K562 (cell line): ENCODE data around the gene ERF. TPM values are rescaled to one million over a fixed set of nuclear protein-coding genes. Genes with fewer than 3 reads are reported as not detected.

Source experiments
- ATAC-seq: fragments of 200-7000 bp; cut with Tn5 transposase; 3 replicates; pipeline ENCODE4 v1.9.1; 2020; ENCODE audit warnings: moderate library complexity
- BruUV-seq: library from RNA; stranded (reverse); fragments of 400-500 nt; replicated peaks from 2 replicates; lab custom pipeline; 2021; lab: Mats Ljungman, UMichigan
- CTCF ChIA-PET: fragments of 300-600 bp; formaldehyde crosslinking; extraction: SDS; loops from one replicate; lab custom pipeline; 2021; ENCODE audit warnings: low intra/inter-chr PET ratio; lab: Yijun Ruan, JAX
- POLR2A ChIA-PET: fragments of 300-600, 350-650 bp; sonication (Branson Sonifier 250); formaldehyde crosslinking; extraction: SDS; loops from one replicate; lab custom pipeline; 2021; ENCODE audit warnings: antibody characterized with exemption, inconsistent platforms; lab: Yijun Ruan, JAX
- DNase-seq, 4 experiments: peaks; one replicate each; pipeline versions ENCODE4 v3.0.0 to v3.0.0-alpha.2; 2011 to 2018; ENCODE audit warnings: low spot score in 3 of 4, mixed read lengths in 3 of 4; ENCODE audit errors: extremely low read depth in 1 of 4
- FAIRE-seq: peaks from 2 replicates; lab custom pipeline; 2011; peaks lifted over from hg19 to GRCh38; lab: Jason Lieb, UNC
- H2AFZ ChIP-seq: 2 replicates; pipeline ENCODE4 v1.6.0; 2011; ENCODE audit warnings: low read depth, low read length, control low read depth, inconsistent platforms
- H3K27ac ChIP-seq: fragments of 200-600 bp; 3 replicates; pipeline ENCODE4 v1.8.0; 2011; ENCODE audit warnings: low read depth, mild to moderate bottlenecking, control low read depth, inconsistent platforms, low read length, moderate library complexity, mixed read lengths; ENCODE audit errors: extremely low read depth
- H3K27me3 ChIP-seq, 2 experiments: fragments of 300-600 bp in 1 of 2; 2 replicates in 1 of 2; 3 replicates in 1 of 2; pipeline versions ENCODE4 v1.6.0 to v1.8.0; 2011; ENCODE audit warnings: inconsistent platforms in 2 of 2, low read length in 2 of 2, mild to moderate bottlenecking in 1 of 2, mixed read lengths in 1 of 2, moderate library complexity in 1 of 2; ENCODE audit not compliant: control insufficient read depth in 2 of 2, insufficient read depth in 2 of 2
- H3K36me3 ChIP-seq: fragments of 300-600 bp; 3 replicates; pipeline ENCODE4 v1.8.0; 2011; ENCODE audit warnings: mild to moderate bottlenecking, low read length, inconsistent platforms; ENCODE audit not compliant: control insufficient read depth, insufficient read depth
- H3K4me1 ChIP-seq, 2 experiments: fragments of 200-600 bp in 1 of 2; replicated peaks in 1 of 2; 2 replicates in 1 of 2; 3 replicates in 1 of 2; pipeline versions ENCODE4 v1.5.1 to v1.8.0; 2011; ENCODE audit warnings: inconsistent platforms in 2 of 2, low read length in 2 of 2, mild to moderate bottlenecking in 1 of 2, mixed read lengths in 1 of 2, moderate library complexity in 1 of 2; ENCODE audit not compliant: control insufficient read depth in 2 of 2, insufficient read depth in 2 of 2
- H3K4me2 ChIP-seq: 2 replicates; pipeline ENCODE4 v1.6.1; 2011; ENCODE audit warnings: low read length, control low read depth, inconsistent platforms, mixed read lengths; ENCODE audit not compliant: insufficient read depth
- H3K4me3 ChIP-seq: fragments of 200-600 bp; sonication (generic), shearing (Covaris generic); 2 replicates; pipeline ENCODE4 v1.5.1; 2016; ENCODE audit warnings: control low read depth, inconsistent platforms
- H3K79me2 ChIP-seq: fragments of 200-600 bp; 3 replicates; pipeline ENCODE4 v1.8.0; 2011; ENCODE audit warnings: low read length, inconsistent platforms; ENCODE audit not compliant: control insufficient read depth, insufficient read depth
- H3K9ac ChIP-seq, 2 experiments: 2 replicates each; pipeline versions ENCODE4 v1.6.0 to v1.6.1; 2011; ENCODE audit warnings: low read depth in 2 of 2, low read length in 2 of 2, control low read depth in 1 of 2, inconsistent platforms in 1 of 2, mild to moderate bottlenecking in 1 of 2, mixed read lengths in 1 of 2; ENCODE audit not compliant: insufficient read depth in 1 of 2
- H3K9me1 ChIP-seq: one replicate; pipeline ENCODE4 v1.6.0; 2011; ENCODE audit warnings: inconsistent platforms, mild to moderate bottlenecking, low read length, moderate library complexity; ENCODE audit not compliant: control insufficient read depth, insufficient read depth
- H3K9me3 ChIP-seq: replicated peaks from 2 replicates; pipeline ENCODE4 v1.5.1; 2011; ENCODE audit warnings: low read depth, low read length, inconsistent platforms; ENCODE audit not compliant: control insufficient read depth, insufficient read depth
- H4K20me1 ChIP-seq: replicated peaks from 2 replicates; pipeline ENCODE4 v1.6.1; 2011; ENCODE audit warnings: low read length, inconsistent platforms, mixed read lengths; ENCODE audit not compliant: control insufficient read depth, insufficient read depth
- FOXK2 ChIP-seq, 2 experiments: fragments of 450-650 bp; IDR thresholded peaks in 1 of 2; conservative IDR thresholded peaks in 1 of 2; 2 replicates each; pipeline ENCODE4 v1.6.1; 2016; ENCODE audit warnings: low read depth in 2 of 2, mild to moderate bottlenecking in 1 of 2
- GABPB2 ChIP-seq: fragments of 250-450 bp; sonication (Bioruptor Pico); conservative IDR thresholded peaks from 2 replicates; pipeline ENCODE4 v1.5.1; 2021; ENCODE audit warnings: mild to moderate bottlenecking
- MEF2D ChIP-seq: conservative IDR thresholded peaks from 2 replicates; pipeline ENCODE4 v1.6.1; 2016; ENCODE audit warnings: low read depth, missing genetic modification characterization, missing compliant biosample characterization
- PHB2 ChIP-seq: fragments of 450-650 bp; IDR thresholded peaks from 2 replicates; pipeline ENCODE4 v1.6.1; 2017; ENCODE audit warnings: low read depth
- PTBP1 ChIP-seq: fragments of 200-400 bp; formaldehyde crosslinking; IDR thresholded peaks from 2 replicates; pipeline ENCODE4 v1.6.1; 2017; ENCODE audit warnings: low read depth, low read length
- SAP30 ChIP-seq: fragments of 200-600 bp; sonication (generic); IDR thresholded peaks from 2 replicates; pipeline ENCODE4 v1.6.1; 2012; ENCODE audit warnings: borderline replicate concordance, low read depth, mild to moderate bottlenecking, moderate library complexity, low read length, control low read depth, inconsistent platforms; ENCODE audit not compliant: insufficient read depth, poor library complexity, severe bottlenecking
- SUPT5H ChIP-seq: fragments of 450-650 bp; IDR thresholded peaks from 2 replicates; pipeline ENCODE4 v1.6.1; 2016
- ZFP1 ChIP-seq: fragments of 450-650 bp; formaldehyde crosslinking; IDR thresholded peaks from 2 replicates; pipeline ENCODE4 v1.4.0; 2020; ENCODE audit warnings: mild to moderate bottlenecking, mixed read lengths
- ZKSCAN1 ChIP-seq: fragments of 150-350 bp; IDR thresholded peaks from 2 replicates; pipeline ENCODE4 v1.6.1; 2016; ENCODE audit warnings: low read depth, low read length
- ZNF143 ChIP-seq: sonication (generic); formaldehyde crosslinking; IDR thresholded peaks from 2 replicates; pipeline ENCODE4 v1.9.0; 2022; ENCODE audit warnings: mild to moderate bottlenecking, missing genetic modification reagents
- ZZZ3 ChIP-seq: fragments of 450-650 bp; IDR thresholded peaks from 2 replicates; pipeline ENCODE4 v1.6.1; 2016; ENCODE audit warnings: antibody characterized with exemption, mild to moderate bottlenecking, moderate library complexity
- WGBS: fragments of 100-300 bp; shearing (Covaris generic); methylation state at CpG from one replicate; pipeline ENCODE4 v1.1.6; 2016; ENCODE audit warnings: low coverage, mixed read lengths; ENCODE audit not compliant: insufficient coverage; ENCODE audit errors: missing lambda C conversion rate; 5-methylcytosine and 5-hydroxymethylcytosine counted together
- in situ Hi-C: fragments of 300-500 bp; cut with MboI; formaldehyde crosslinking; loops from 4 replicates; pipeline ENCODE4 v1.15.0; 2018; ENCODE audit warnings: inconsistent platforms, mixed read lengths
- intact Hi-C: fragments of 100-400 bp; cut with micrococcal nuclease; formaldehyde crosslinking; loops from 2 replicates; pipeline ENCODE4 v1.14.2; 2022
- polyA plus RNA-seq, 8 experiments: library from polyadenylated mRNA; depleted of rRNA in 4 of 8; stranded (reverse) in 5 of 8; unstranded in 3 of 8; fragments of >200 nt; fragmentation: Nextera tagmentation in 2 of 8; fragmentation: Illumina TruSeq in 1 of 8; extraction: Ambion mirVana in 2 of 8; extraction: Trizol in 1 of 8; gene quantifications; 2 replicates each; pipeline versions ENCODE4 v1.2.1 to v1.2.3, GENCODE V29; 2011 to 2014; ENCODE audit warnings: inconsistent platforms in 1 of 8, missing spikeins in 1 of 8
- total RNA-seq, 7 experiments: library from RNA; depleted of rRNA in 6 of 7; stranded (reverse); fragments of >200 nt in 6 of 7; fragmentation: Illumina TruSeq in 2 of 7; extraction: Trizol in 2 of 7; gene quantifications; 2 replicates each; pipeline versions ENCODE4 v1.2.1 to v1.2.3, GENCODE V29; 2011 to 2021; ENCODE audit warnings: low replicate concordance in 1 of 7
- TF ChIP-seq, protein P1 (sequence below): fragments of 450-650 bp; IDR thresholded peaks from 2 replicates; pipeline ENCODE4 v1.7.0; 2016; ENCODE audit warnings: borderline replicate concordance
- TF ChIP-seq, protein P2 (sequence below): fragments of 200-800 bp; sonication (Bioruptor generic); IDR thresholded peaks from 2 replicates; pipeline ENCODE4 v1.6.1; 2017; ENCODE audit warnings: missing genetic modification characterization, missing compliant biosample characterization
- TF ChIP-seq, protein P3 (sequence below): fragments of 450-650 bp; IDR thresholded peaks from 2 replicates; pipeline ENCODE4 v1.6.1; 2016; ENCODE audit warnings: borderline replicate concordance

ERF gene
- total and polyA plus RNA-seq, 9 of the 15 experiments (the other 6 are each of a cell fraction or from before 2014, with no cell fraction given) = 0.03 to 75.4 (median 27.0) TPM

DNA sequence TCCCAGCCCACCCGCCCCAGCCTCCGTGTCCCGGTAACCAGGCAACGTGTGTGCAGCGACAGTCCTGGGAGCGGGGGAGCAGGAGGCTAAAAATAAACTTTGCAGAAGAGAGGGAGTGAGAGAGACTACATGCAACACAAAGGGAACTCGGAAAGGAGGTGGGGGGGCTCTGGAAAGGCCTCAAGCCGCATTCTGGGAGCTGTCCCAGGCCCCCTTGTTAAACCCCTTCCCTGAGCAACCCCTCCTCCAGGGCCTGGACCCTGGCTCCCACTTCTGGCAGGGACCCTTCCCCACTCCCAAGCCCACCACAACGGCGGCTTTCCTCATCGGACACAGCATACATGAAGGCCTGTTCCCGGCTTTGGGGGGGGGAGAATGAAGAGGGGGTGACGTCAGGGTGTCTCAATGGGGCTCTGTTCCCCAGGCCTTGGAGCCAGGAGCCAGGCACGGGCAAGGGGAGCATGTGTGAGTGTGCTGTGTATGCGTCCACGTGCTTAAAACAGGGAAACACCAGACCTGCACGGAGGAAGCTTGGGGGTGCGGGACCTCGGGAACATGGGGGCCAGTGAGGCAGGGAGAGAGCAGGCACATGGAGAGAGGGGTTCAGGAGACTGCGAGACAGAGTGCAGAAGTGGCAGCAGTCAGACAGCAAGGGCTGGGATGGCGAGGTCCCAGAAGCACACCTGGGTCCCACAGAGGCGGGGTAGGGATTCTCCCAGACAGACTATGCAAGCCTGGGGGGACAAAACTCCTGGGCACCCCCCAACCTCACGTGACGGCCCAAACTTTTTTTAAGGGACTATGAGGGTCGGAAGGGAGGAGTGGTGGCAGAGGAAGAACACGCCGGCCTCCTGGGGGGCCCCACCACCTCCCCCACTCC, 2.3 kb downstream of the ERF start:
- POLR2A ChIA-PET = interaction anchor here (2.3 kb wide), 1 partner anchor 10 kb away, joined by 9 read pairs; the partner anchor contains the start of gene GSK3A
- H3K27ac ChIP-seq = peak overlapping the region; percentile 89
- TF ChIP-seq ZKSCAN1 = no peak
- 0 out of 2 replicates have a peak, but pooled peaks have one; percentile 26 for TF ChIP-seq PHB2
- peak; percentile 89 for TF ChIP-seq MEF2D (tag)
- TF ChIP-seq PTBP1 = no peak
- TF ChIP-seq GABPB2 (CRISPR knock-in tag) = no peak
- TF ChIP-seq, protein P1, sequence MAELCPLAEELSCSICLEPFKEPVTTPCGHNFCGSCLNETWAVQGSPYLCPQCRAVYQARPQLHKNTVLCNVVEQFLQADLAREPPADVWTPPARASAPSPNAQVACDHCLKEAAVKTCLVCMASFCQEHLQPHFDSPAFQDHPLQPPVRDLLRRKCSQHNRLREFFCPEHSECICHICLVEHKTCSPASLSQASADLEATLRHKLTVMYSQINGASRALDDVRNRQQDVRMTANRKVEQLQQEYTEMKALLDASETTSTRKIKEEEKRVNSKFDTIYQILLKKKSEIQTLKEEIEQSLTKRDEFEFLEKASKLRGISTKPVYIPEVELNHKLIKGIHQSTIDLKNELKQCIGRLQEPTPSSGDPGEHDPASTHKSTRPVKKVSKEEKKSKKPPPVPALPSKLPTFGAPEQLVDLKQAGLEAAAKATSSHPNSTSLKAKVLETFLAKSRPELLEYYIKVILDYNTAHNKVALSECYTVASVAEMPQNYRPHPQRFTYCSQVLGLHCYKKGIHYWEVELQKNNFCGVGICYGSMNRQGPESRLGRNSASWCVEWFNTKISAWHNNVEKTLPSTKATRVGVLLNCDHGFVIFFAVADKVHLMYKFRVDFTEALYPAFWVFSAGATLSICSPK = no peak
- 0 out of 2 replicates have a peak, but pooled peaks have one; percentile 29 for TF ChIP-seq ZNF143 (CRISPR knock-in tag)
- peak; percentile 22; the same call in 1 of the 2 replicates for TF ChIP-seq SUPT5H
- TF ChIP-seq, protein P2, sequence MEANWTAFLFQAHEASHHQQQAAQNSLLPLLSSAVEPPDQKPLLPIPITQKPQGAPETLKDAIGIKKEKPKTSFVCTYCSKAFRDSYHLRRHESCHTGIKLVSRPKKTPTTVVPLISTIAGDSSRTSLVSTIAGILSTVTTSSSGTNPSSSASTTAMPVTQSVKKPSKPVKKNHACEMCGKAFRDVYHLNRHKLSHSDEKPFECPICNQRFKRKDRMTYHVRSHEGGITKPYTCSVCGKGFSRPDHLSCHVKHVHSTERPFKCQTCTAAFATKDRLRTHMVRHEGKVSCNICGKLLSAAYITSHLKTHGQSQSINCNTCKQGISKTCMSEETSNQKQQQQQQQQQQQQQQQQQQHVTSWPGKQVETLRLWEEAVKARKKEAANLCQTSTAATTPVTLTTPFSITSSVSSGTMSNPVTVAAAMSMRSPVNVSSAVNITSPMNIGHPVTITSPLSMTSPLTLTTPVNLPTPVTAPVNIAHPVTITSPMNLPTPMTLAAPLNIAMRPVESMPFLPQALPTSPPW (CRISPR knock-in tag) = peak; percentile 79
- no peak for TF ChIP-seq ZFP1 (CRISPR knock-in tag)
- TF ChIP-seq ZZZ3 = no peak
- TF ChIP-seq, protein P3, sequence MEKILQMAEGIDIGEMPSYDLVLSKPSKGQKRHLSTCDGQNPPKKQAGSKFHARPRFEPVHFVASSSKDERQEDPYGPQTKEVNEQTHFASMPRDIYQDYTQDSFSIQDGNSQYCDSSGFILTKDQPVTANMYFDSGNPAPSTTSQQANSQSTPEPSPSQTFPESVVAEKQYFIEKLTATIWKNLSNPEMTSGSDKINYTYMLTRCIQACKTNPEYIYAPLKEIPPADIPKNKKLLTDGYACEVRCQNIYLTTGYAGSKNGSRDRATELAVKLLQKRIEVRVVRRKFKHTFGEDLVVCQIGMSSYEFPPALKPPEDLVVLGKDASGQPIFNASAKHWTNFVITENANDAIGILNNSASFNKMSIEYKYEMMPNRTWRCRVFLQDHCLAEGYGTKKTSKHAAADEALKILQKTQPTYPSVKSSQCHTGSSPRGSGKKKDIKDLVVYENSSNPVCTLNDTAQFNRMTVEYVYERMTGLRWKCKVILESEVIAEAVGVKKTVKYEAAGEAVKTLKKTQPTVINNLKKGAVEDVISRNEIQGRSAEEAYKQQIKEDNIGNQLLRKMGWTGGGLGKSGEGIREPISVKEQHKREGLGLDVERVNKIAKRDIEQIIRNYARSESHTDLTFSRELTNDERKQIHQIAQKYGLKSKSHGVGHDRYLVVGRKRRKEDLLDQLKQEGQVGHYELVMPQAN = peak; percentile 51; the same call in 1 of the 2 replicates
- peak in 1 of 2 experiments; percentile 42; a peak in 2 of 4 replicates for TF ChIP-seq FOXK2 (conservative IDR thresholded peaks at IDR 0.05 in 1 of 2, IDR thresholded peaks at IDR 0.05 in 1 of 2; ENCODE audit: low read depth in 2 of 2)
- peak; percentile 30 for TF ChIP-seq SAP30

More for the DNA sequence above, 2.3 kb downstream of the ERF start:
- H2AFZ ChIP-seq = 0 out of 2 replicates have a peak overlapping the region, but pooled peaks have one; percentile 39
- intact Hi-C loops = no loop called here
- 0 out of 3 replicates have a peak, but pooled peaks have one; percentile 1 for ATAC-seq
- peak in 1 of 4 experiments; percentile 57 for DNase-seq
- peaks cover 52% of the 10 kb centered on the region for H3K79me2 ChIP-seq
- TSS peak; percentile 42 for BruUV-seq
- peaks cover 19 to 76% of the 10 kb centered on the region in 2 experiments for H3K4me1 ChIP-seq
- 3% methylated on average over 27 of the region's 27 CpGs for WGBS
- in situ Hi-C loops = no loop called here
- CTCF ChIA-PET = no interaction called here
- H3K27me3 ChIP-seq = no peaks in the 10 kb centered on the region
- H3K4me3 ChIP-seq = peak overlapping the region; percentile 98
- H3K36me3 ChIP-seq = peaks cover 42% of the 10 kb centered on the region; the same call in 2 of the 3 replicates
- peak overlapping the region; percentile 95 for H3K4me2 ChIP-seq
- FAIRE-seq = peak; percentile 67
- H3K9me1 ChIP-seq = peaks cover 7% of the 10 kb centered on the region
- no peaks in the 10 kb centered on the region for H3K9me3 ChIP-seq
- H3K9ac ChIP-seq = peak overlapping the region; percentile 83 to 93
- peaks cover 10% of the 10 kb centered on the region; the same call in 1 of the 2 replicates for H4K20me1 ChIP-seq
